ENCODE measurements around the gene CAPN14.

DNA sequence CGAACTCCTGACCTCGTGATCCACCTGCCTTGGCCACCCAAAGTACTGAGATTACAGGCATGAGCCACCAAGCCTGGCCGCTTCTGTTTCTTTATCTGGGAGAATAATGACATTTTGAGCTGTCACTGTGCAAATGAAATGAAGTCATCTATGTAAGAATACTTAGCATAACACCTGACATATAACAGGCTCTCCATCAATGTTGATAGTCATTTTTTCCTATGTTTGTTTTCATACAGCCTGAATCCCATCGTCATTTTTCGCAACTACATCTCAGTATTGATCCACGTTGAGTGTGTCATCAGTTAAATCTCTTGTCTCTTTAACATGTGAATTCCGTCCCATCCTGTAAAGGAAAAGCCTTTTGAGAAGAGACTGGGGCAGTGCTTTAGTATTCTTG lies 6.4 kb upstream of the CAPN14 start:
- TF ChIP-seq, protein P1, sequence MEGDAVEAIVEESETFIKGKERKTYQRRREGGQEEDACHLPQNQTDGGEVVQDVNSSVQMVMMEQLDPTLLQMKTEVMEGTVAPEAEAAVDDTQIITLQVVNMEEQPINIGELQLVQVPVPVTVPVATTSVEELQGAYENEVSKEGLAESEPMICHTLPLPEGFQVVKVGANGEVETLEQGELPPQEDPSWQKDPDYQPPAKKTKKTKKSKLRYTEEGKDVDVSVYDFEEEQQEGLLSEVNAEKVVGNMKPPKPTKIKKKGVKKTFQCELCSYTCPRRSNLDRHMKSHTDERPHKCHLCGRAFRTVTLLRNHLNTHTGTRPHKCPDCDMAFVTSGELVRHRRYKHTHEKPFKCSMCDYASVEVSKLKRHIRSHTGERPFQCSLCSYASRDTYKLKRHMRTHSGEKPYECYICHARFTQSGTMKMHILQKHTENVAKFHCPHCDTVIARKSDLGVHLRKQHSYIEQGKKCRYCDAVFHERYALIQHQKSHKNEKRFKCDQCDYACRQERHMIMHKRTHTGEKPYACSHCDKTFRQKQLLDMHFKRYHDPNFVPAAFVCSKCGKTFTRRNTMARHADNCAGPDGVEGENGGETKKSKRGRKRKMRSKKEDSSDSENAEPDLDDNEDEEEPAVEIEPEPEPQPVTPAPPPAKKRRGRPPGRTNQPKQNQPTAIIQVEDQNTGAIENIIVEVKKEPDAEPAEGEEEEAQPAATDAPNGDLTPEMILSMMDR (IDR thresholded peaks at IDR 0.05) = no peak
- TF ChIP-seq POLR2AphosphoS5 (IDR thresholded peaks at IDR 0.05; ENCODE audit: low read depth, low read length) = no peak

All from Panc1 (cell line).